ENCODE measurements around the gene REPS2.
A peak's percentile ranks its signal among the peaks of the same experiment; 100 is the strongest.
"Not testable (repeated sequence)": the region's sequence is repeated elsewhere in the genome, so short reads cannot be mapped to it uniquely, and the experiment has no call there.

REPS2 gene

GRCh38 chrX:16946361-16946964, at the start of gene REPS2:
TSS of gene REPS2 (plus strand) at chrX:16946658. CDS start at chrX:16946862, 204 bp downstream.
- peak; percentile 85 for DNase-seq

- DNase-seq: peak; percentile 5
These were observed 49.0 kb upstream of the REPS2 start for GRCh38 chrX:16897445-16897844.

GRCh38 chrX:16903274-16904022, 43.0 kb upstream of the REPS2 start:
- no peak for DNase-seq

GRCh38 chrX:16910376-16910775, 36.1 kb upstream of the REPS2 start:
- DNase-seq: no peak

GRCh38 chrX:16914058-16914457, 32.4 kb upstream of the REPS2 start:
- DNase-seq: no peak

GRCh38 chrX:16916561-16916960, 29.9 kb upstream of the REPS2 start:
- no peak for DNase-seq

- DNase-seq: no peak
These were observed 29.3 kb upstream of the REPS2 start for GRCh38 chrX:16917120-16917519.

- no peak for DNase-seq
These were observed 27.5 kb upstream of the REPS2 start for GRCh38 chrX:16918979-16919378.

GRCh38 chrX:16920075-16920474, 26.4 kb upstream of the REPS2 start:
- DNase-seq: no peak

GRCh38 chrX:16923157-16923556, 23.3 kb upstream of the REPS2 start:
- DNase-seq: no peak

GRCh38 chrX:16924631-16925480, 21.6 kb upstream of the REPS2 start:
- DNase-seq: no peak

GRCh38 chrX:16930392-16930791, 16.1 kb upstream of the REPS2 start:
- DNase-seq: no peak

GRCh38 chrX:16931371-16931770, 15.1 kb upstream of the REPS2 start:
- DNase-seq: no peak

- no peak for DNase-seq
These were observed 14.4 kb upstream of the REPS2 start for GRCh38 chrX:16931855-16932575.

- DNase-seq: no peak
These were observed 12.3 kb upstream of the REPS2 start for GRCh38 chrX:16934185-16934584.

GRCh38 chrX:16946971-16947562, 609 bp downstream of the REPS2 start:
- DNase-seq: peak; percentile 0

- no peak for DNase-seq
These were observed 4.0 kb downstream of the REPS2 start for GRCh38 chrX:16950423-16950822.

GRCh38 chrX:16953606-16954211, 7.3 kb downstream of the REPS2 start:
- DNase-seq: no peak

- no peak for DNase-seq
These were observed 11.3 kb downstream of the REPS2 start for GRCh38 chrX:16957751-16958150.

- no peak for DNase-seq
These were observed 11.9 kb downstream of the REPS2 start for GRCh38 chrX:16958356-16958755.

GRCh38 chrX:16962661-16963060, 16.2 kb downstream of the REPS2 start:
- DNase-seq: not testable (repeated sequence)

- DNase-seq: no peak
These were observed 16.8 kb downstream of the REPS2 start for GRCh38 chrX:16963216-16963615.

Measured in NCI-H146 (cell line).